Effector memory CD4-positive, alpha-beta T cell (primary cell): Measurements from ENCODE around the gene LIME1.
A peak's percentile ranks its signal among the peaks of the same experiment; 100 is the strongest.

Source experiments
- DNase-seq, 3 donors: peaks; one replicate each; pipeline ENCODE4 v3.0.0-alpha.2; 2020
- H3K27ac ChIP-seq: 2 replicates; pipeline ENCODE4 v1.7.0; 2013; ENCODE audit warnings: mild to moderate bottlenecking, low read length, moderate library complexity; ENCODE audit not compliant: insufficient read depth, poor library complexity, severe bottlenecking
- H3K27me3 ChIP-seq: replicated peaks from 2 replicates; pipeline ENCODE4 v1.7.0; 2013; ENCODE audit warnings: mild to moderate bottlenecking, low read length; ENCODE audit not compliant: insufficient read depth, control insufficient read depth, poor library complexity, severe bottlenecking
- H3K36me3 ChIP-seq: 2 replicates; pipeline ENCODE4 v1.7.0; 2013; ENCODE audit warnings: mild to moderate bottlenecking, low read length, moderate library complexity; ENCODE audit not compliant: control insufficient read depth, insufficient read depth
- H3K4me1 ChIP-seq: 2 replicates; pipeline ENCODE4 v1.7.0; 2013; ENCODE audit warnings: low read length, mild to moderate bottlenecking; ENCODE audit not compliant: control insufficient read depth, insufficient read depth, poor library complexity, severe bottlenecking
- H3K4me3 ChIP-seq: 2 replicates; pipeline ENCODE4 v1.7.0; 2013; ENCODE audit warnings: low read length, low read depth, mild to moderate bottlenecking; ENCODE audit not compliant: insufficient read depth, poor library complexity, severe bottlenecking
- H3K9me3 ChIP-seq: 2 replicates; pipeline ENCODE4 v1.7.0; 2013; ENCODE audit warnings: mild to moderate bottlenecking, low read length, moderate library complexity; ENCODE audit not compliant: control insufficient read depth

LIME1 gene

DNA sequence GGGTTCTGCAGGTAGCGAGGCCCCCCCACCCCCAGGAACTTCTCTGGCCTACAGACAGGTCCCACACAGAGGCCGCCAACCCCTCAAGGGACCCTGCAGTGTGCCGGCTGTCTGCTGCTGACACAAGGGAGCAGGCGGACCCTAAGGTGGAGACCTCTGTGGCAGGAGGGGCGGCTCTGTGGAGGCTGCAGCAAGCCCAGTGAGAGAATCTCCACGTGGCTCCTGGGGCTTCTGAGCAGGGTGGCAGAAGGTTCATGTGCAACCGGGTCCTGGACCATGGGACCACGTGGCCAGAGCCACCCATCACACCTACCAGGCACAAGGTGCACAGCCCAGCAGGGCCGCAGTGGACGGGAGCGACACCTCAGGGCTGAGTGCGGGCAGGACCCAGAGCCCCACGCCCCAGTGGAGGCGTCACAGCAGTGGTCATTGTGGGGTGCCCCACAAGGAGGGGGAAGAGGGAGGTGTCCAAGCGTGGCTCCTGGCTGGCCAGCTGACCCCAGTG is 32.9 kb upstream of the LIME1 start:
- no peak overlapping the region for H3K27ac ChIP-seq
- no peaks in the 10 kb centered on the region for H3K27me3 ChIP-seq
- no peak for DNase-seq
- peaks cover 38% of the 10 kb centered on the region for H3K4me1 ChIP-seq
- peaks cover 32% of the 10 kb centered on the region for H3K36me3 ChIP-seq
- H3K4me3 ChIP-seq, result no peak overlapping the region
- H3K9me3 ChIP-seq, result no peaks in the 10 kb centered on the region

DNA sequence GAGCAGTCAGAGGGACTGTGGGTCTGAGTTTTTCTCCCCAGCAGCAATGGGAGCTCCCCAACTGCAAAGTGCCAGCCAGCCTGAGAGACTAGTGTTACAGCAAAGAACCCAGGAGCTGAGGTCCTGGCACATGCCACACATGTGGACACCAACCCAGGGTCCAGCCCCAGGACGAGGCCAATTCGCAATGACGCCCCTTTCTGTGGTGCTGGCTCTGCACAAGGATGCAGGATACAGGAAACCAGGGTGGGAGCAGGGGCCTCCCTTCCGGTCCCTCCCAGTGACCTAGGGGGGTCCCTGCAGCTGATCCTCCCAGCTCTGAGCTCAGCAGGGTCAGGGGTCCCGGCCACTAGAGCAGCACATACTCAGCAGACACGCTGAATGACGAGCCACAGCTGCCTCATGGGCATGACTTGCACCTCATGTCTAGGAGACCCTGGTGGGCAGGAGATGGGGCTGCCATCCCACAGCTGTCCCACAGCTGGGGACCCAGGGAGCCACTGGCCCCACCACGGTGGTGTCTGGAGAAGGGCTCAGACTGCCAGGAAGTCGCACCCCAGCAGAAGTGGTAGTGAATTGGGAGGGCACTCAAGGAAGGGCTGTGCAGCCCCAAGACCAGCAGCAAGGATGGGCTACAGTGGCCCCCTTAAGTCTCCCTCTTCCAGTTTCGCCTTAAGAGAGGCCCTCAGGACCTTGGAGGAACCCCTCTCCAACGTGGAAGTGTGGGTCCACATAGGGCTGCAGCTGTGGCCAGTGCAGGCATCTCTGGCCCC is 32.3 kb upstream of the LIME1 start:
- no peak overlapping the region for H3K4me3 ChIP-seq
- no peak overlapping the region for H3K27ac ChIP-seq
- no peaks in the 10 kb centered on the region for H3K9me3 ChIP-seq
- DNase-seq, result no peak
- H3K4me1 ChIP-seq, result peaks cover 40% of the 10 kb centered on the region
- no peaks in the 10 kb centered on the region for H3K27me3 ChIP-seq
- H3K36me3 ChIP-seq, result peaks cover 32% of the 10 kb centered on the region

DNA sequence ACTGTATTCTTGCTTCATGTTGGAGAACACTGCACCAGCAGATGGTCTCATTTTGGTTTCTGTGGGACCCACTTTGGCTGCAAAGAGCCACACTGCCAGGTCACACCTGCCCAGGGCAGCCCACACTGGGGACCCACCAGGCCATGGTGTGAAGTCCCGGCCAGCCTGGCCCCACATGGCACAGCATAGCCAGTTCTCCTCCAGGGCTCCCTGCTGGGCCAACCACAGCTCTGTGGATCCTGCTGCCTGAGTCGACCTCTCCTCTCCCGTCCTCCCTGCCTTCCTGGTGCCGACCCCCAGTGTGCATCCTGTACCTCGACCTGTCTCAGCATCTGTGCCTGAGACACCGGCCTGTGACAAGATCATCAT is 31.7 kb upstream of the LIME1 start:
- H3K4me1 ChIP-seq, result peaks cover 42% of the 10 kb centered on the region
- H3K36me3 ChIP-seq, result peaks cover 32% of the 10 kb centered on the region

DNA sequence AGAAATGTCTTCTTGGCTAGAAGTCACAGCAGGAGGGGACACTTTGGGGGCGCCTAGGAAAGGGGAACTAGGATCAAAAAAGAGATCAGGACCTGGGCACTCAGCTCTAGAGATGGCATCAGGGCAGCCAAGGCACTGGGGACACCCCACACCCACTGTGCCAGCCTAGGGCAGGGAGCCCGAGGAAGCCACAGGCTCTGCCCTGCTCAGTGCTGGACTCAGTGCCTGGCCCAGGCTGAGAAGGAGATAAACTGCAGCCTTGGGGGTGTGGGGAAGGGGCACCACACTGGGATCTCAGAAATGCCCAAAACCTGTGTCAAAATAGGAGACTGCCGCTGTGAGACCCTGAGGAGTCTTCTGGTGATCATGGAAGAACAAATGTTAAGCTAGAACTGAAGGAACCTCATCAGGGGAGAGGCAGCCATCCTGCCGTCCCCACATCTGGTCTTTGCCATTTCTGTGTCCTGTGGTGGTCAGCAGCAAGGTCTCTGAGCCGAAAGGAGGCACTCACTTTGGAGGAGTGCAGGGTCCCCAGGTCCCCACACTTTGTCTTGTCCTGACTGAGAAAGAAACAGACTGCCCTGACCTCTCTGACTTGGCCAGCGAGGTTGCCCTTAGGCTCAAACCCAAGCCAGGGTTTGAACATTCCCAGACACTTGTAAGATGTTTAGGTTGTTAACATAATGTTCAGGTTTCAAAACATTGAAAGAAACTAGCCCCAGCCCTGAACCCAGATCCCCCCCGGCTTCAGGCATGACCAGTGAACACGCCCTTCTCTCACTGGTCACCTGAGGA is 31.0 kb upstream of the LIME1 start:
- Histone ChIP-seq H3K36me3 (peaks cover 32% of the 10 kb centered on the region), H3K27me3 (no peaks in the 10 kb centered on the region), H3K9me3 (no peaks in the 10 kb centered on the region), H3K27ac (no peak overlapping the region), H3K4me3 (no peak overlapping the region), H3K4me1 (peaks cover 46% of the 10 kb centered on the region)
- no peak for DNase-seq

More for the DNA sequence above, 31.7 kb upstream of the LIME1 start:
- Histone ChIP-seq H3K4me3 (no peak overlapping the region), H3K27me3 (no peaks in the 10 kb centered on the region), H3K9me3 (no peaks in the 10 kb centered on the region), H3K27ac (no peak overlapping the region)
- no peak for DNase-seq

DNA sequence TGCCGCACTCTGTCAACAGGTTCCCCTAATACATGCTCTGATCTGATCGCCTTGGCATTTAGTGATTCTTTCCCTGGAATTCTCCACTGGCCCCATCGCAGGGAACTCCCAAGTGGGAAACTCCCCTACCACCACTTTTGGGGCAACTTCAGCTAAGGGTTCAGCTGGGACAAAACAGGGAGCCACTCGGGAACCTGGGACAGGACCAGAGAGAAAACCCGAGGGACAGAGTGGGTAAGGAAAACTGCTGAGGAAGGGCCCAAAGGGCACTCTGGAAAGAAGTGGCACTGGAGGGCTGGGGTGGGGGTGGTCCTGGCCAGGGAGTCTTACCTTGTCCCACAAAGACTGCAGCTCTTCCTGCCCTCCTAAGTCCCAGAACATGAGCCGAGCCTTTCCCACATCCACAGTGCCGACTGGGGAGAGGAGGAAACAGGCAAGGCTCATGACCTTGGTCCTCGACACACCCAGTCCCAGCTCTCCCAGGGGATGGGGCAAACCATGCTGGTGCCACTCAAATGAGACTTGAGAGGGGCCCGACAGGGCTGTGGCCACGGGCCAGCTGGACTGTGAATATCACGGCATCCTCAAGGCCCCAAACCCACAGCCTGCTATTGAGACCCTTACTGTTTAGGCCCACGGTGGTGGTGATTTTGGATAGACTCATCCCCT is 30.3 kb upstream of the LIME1 start:
- H3K27ac ChIP-seq, result peak overlapping the region; percentile 71
- H3K27me3 ChIP-seq, result no peaks in the 10 kb centered on the region
- DNase-seq, result no peak
- peaks cover 43% of the 10 kb centered on the region for H3K4me1 ChIP-seq
- H3K9me3 ChIP-seq, result no peaks in the 10 kb centered on the region
- peaks cover 35% of the 10 kb centered on the region for H3K36me3 ChIP-seq
- H3K4me3 ChIP-seq, result peak overlapping the region; percentile 65

DNA sequence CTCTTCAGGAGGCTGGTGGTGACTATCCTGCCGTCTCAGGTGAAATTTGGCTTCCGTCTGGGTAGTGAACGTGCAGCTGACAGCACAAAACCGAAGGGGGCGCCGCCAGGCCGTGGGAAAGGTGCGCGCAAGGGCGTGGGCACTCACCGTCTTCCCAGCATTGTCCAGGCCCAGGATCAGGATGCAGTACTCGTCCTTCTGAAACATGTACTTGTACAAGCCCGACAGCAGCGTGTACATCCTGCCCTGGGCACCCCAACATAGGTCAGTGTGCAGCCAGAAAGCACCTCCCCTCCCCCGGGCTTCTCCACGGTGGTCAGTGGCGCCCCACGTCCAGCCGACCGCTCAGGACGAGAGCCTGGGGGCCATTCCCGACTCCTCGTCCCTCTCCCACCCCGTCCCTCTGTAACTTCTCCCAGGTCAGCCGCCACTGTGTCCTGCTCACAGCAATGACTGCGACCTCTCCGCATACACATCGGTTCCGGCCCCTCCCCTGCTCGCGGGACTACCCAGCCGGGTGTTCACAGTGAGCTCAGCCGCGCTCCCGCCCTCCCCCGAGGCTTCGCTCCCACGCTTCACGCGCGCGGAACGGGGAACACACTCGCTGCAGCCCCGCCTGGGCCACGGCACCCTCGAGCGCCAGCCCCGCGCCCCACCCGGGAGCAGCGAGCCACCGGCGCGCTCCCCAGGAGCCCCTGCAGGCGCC is 29.5 kb upstream of the LIME1 start:
- H3K27ac ChIP-seq, result peak overlapping the region; percentile 71
- H3K4me1 ChIP-seq, result peaks cover 34% of the 10 kb centered on the region
- no peaks in the 10 kb centered on the region for H3K9me3 ChIP-seq
- DNase-seq, result peak; percentile 30 to 50 (median 38)
- no peaks in the 10 kb centered on the region for H3K27me3 ChIP-seq
- peak overlapping the region; percentile 65 for H3K4me3 ChIP-seq
- peaks cover 42% of the 10 kb centered on the region for H3K36me3 ChIP-seq

DNA sequence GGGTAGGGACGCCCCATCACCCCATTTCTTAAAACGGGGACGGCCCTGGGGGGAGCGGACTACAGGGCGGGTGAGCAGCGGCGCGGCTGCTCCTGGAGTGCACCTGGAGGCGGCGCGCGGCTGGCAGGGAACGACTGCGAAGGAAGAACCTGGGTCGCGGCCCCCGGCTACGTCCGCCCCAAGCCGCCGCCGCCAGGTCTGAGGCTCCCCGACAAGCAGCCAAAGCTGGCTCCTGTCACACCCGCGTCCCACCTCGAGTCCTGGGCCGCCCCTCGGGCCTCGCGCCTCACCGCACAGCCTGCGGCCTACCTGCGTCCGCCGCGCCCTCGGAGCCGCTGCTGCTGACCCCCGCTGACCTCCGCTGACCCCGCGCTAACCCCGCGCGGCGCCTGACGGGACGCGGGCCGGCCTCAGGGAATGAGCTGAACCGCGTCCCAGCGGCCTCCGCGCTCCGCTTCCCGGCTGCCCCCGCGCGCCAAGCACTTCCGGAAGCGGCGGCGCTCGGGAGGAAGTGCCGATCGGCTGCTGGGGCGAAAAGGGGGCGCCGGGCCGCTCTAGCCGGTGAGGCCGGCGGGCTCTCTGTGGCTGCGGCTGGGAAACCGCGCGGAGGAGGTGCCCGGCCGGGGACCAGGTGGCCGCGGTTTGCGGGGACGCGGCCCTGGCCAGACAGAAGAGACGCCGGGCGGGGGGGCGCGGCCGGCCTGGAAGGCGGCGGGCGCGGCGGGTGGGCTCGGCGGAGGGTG is 28.7 kb upstream of the LIME1 start, which contains the start of the genes ARFRP1 and ZGPAT:
ARFRP1 (minus strand) TSS at position 419 of the 743 bp plus-strand sequence. CDS start 885 bp downstream, outside the sequence.
ZGPAT (plus strand) TSS at position 482 of the 743 bp plus-strand sequence. CDS start 542 bp downstream, outside the sequence.
- H3K27me3 ChIP-seq, result no peaks in the 10 kb centered on the region
- peaks cover 44% of the 10 kb centered on the region for H3K36me3 ChIP-seq
- peak within 1 kb of the TSS; percentile 71 for H3K27ac ChIP-seq
- no peaks in the 10 kb centered on the region for H3K9me3 ChIP-seq
- peak within 1 kb of the TSS; percentile 65 for H3K4me3 ChIP-seq
- DNase-seq, result peak; percentile 75 to 80 (median 78)
- H3K4me1 ChIP-seq, result peaks cover 32% of the 10 kb centered on the region

DNA sequence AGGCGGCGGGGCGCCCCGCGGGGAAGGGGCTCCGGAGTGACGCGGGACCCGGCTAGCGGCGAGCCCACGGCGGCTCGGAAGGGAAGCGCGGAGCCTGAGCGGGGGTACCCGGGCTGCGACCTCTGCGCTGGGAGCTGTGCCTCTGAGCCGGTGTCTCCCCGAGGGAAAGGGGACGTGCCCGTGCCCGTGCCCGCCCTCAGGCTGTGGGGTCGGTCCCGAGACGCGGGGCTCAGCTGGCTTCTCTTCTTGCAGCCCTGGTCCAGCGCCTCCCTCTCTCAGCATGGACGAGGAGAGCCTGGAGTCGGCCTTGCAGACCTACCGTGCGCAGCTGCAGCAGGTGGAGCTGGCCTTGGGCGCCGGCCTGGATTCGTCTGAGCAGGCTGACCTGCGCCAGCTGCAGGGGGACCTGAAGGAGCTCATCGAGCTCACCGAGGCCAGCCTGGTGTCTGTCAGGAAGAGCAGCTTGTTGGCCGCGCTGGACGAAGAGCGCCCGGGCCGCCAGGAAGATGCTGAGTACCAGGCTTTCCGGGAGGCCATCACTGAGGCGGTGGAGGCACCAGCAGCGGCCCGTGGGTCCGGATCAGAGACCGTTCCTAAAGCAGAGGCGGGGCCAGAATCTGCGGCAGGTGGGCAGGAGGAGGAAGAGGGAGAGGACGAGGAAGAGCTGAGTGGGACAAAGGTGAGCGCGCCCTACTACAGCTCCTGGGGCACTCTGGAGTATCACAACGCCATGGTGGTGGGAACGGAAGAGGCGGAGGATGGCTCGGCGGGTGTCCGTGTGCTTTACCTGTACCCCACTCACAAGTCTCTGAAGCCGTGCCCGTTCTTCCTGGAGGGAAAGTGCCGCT is 27.9 kb upstream of the LIME1 start:
- Histone ChIP-seq H3K4me3 (peak overlapping the region; percentile 65), H3K9me3 (no peaks in the 10 kb centered on the region), H3K36me3 (peaks cover 41% of the 10 kb centered on the region), H3K27ac (peak overlapping the region; percentile 71), H3K4me1 (peaks cover 32% of the 10 kb centered on the region), H3K27me3 (no peaks in the 10 kb centered on the region)
- DNase-seq, result no peak
